Inferior parietal cortex (tissue), 1 donor: ENCODE measurements around the gene NFIB.

Experiments
- DNase-seq: peaks from one replicate; pipeline ENCODE4 v3.0.0-alpha.2; 2016; ENCODE audit errors: extremely low spot score

NFIB gene

GRCh38 chr9:14153310-14153720, 160.6 kb downstream of the NFIB start:
- no peak for DNase-seq

GRCh38 chr9:14151451-14151850, 162.5 kb downstream of the NFIB start:
- no peak for DNase-seq

- no peak for DNase-seq
Measured at GRCh38 chr9:14148501-14149103, 165.3 kb downstream of the NFIB start.

- DNase-seq, result no peak
Measured at GRCh38 chr9:14147738-14148137, 166.2 kb downstream of the NFIB start.

GRCh38 chr9:14146201-14146874, 167.6 kb downstream of the NFIB start:
- no peak for DNase-seq

- no peak for DNase-seq
Measured at GRCh38 chr9:14144215-14144614, 169.7 kb downstream of the NFIB start.

GRCh38 chr9:14141699-14142098, 172.2 kb downstream of the NFIB start:
- DNase-seq, result no peak

- DNase-seq, result no peak
Measured at GRCh38 chr9:14140096-14140697, 173.7 kb downstream of the NFIB start.

GRCh38 chr9:14139287-14139686, 174.7 kb downstream of the NFIB start:
- no peak for DNase-seq

- DNase-seq, result no peak
Measured at GRCh38 chr9:14136646-14137370, 177.1 kb downstream of the NFIB start.

- DNase-seq, result no peak
Measured at GRCh38 chr9:14136047-14136635, 177.8 kb downstream of the NFIB start.

- no peak for DNase-seq
Measured at GRCh38 chr9:14135421-14135820, 178.5 kb downstream of the NFIB start.

- no peak for DNase-seq
Measured at GRCh38 chr9:14133394-14133793, 180.5 kb downstream of the NFIB start.

GRCh38 chr9:14132775-14133174, 181.2 kb downstream of the NFIB start:
- no peak for DNase-seq

- DNase-seq, result no peak
Measured at GRCh38 chr9:14131356-14132088, 182.4 kb downstream of the NFIB start.

- DNase-seq, result no peak
Measured at GRCh38 chr9:14127656-14128055, 186.3 kb downstream of the NFIB start.

GRCh38 chr9:14119694-14120514, 194.0 kb downstream of the NFIB start:
- DNase-seq, result no peak

GRCh38 chr9:14112226-14112625, 201.7 kb downstream of the NFIB start:
- no peak for DNase-seq

- DNase-seq, result no peak
Measured at GRCh38 chr9:14111696-14112095, 202.2 kb downstream of the NFIB start.

- DNase-seq, result no peak
Measured at GRCh38 chr9:14107977-14108376, 206.0 kb downstream of the NFIB start.

- DNase-seq, result no peak
Measured at GRCh38 chr9:14107495-14107894, 206.4 kb downstream of the NFIB start.
